GM21529 (cell line): ENCODE data around the gene SCGB1D1.

ENCODE experiments used
- ATAC-seq: cut with Tn5 transposase; IDR thresholded peaks from one replicate; pipeline ENCODE4 v1.9.1; 2021; ENCODE audit not compliant: unreplicated experiment

The SCGB1D1 gene

DNA sequence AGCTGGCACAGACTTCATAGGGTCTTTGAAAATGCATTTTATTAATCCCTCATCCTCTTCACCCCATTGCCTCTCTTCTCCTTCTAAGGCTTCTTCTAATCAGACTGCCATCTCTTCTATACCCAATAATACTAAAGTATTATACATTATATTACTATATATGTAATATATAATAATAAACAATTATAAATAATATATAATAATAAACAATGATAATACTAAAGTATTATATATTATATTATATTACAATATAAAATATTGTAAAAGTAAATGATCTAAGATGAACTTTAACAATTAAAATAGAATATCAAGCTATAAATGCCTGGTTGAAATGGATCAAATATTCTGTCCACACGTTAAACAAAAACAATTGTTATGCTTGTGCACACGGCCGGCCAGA lies 31.5 kb downstream of the SCGB1D1 start:
- no peak for ATAC-seq

DNA sequence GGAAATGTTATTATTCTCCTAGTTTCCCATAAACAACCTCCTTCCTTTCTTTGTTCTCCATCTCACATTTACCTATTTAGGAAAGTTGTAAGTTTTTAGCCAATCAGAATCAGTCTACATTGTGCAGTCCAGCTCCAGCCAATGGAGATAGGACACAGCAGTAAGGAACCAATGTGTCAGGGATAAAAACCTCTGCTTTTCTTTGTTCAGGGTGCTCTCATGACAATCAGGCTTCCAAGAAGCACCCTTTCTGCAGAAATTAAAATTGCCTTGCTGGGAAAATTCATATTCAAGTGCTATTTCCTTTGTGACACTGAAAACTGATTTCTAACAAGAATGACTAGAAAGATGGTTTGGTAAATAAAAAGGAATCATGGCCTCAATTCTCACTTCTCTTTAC lies 33.1 kb downstream of the SCGB1D1 start:
- ATAC-seq: no peak

DNA sequence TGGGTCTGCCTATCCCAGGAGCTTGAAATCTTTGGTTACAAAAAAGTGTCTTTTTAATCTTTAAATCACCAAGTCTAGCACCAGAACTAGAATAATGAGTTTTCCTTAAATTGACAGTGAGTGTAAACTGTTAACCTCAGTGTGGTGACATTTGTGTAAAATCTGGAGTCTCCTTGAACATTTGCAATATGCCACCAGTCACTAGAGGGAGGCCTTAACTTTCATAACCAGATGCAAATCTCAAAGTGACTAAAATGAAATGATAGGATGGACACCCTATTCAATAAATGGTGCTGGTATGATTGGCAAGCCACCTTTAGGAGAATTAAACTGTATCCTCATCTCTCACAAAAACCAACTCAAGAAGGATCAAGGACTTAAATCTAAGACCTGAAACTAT lies 43.7 kb downstream of the SCGB1D1 start:
- ATAC-seq: no peak

DNA sequence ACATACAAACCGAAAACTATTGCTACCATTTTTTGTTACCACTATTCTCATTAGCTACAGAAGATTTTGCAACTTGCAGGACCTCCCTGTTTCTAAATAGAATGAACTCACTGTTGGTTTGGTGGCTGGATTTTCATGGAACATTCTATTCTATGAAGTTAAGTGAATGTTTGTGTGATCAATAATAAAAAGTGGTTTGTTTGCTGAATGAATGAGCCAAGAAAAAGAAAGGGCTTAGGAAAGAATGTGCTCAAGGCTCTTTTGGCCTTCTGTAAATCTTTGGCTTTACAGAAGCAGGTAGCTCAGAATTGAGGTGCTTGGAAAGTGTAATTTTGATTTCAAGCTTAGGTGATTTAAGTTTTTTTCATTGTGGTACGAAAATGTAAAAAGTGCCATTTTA lies 46.2 kb downstream of the SCGB1D1 start:
- no peak for ATAC-seq

DNA sequence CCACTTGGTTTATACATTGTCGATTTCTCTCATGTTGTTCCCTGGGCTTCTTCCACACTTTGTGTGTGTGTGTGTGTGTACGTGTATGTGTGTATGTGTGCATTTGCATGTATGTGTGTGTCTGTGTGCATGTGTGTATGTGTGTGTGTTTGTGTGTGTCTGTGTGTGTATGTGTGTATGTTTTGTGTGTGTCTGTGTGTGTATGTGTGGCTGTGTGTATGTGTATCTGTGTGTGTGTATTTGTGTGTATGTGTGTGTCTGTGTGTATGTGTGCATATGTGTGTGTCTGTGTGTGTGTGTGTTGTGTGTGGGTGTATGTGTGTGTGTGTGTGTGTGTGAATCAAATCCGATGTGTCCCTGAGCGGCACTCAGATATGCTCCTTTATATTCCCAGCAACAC lies 47.5 kb downstream of the SCGB1D1 start:
- no peak for ATAC-seq

DNA sequence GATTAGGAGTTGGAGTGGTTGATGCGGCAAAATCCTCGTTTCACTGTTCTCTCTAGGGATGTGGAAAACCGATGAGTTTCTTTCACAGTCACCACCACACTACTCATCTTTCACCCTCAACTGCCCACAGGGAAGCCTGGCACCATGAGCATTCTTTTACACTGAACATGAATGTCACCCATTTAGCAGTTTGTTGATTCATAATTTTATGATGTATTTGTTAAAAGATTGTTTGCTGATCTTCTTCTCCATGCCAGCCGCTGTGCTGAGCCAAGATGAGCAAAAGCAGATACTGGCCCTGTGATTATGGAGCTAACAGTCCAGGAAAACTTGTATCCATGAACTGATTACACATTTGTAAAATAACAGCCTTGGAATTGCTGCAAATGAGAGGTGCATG lies 48.1 kb downstream of the SCGB1D1 start:
- no peak for ATAC-seq

DNA sequence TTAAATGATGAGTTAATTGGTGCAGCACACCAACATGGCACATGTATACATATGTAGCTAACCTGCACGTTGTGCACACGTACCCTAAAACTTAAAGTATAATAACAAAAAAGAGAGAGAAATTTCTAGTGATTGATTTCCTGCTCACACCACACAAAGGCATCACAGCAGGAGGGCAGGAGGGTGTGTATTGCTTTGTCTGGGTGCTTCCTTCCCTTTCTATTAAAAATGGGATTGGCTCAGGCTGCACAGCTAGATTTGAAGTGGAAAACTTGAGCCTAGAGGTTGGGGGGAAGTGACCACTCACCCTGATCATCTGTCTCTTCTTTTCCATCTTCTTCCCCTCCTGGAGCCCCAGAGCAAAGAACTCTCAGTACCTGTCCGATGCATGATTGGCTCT lies 51.1 kb downstream of the SCGB1D1 start:
- no peak for ATAC-seq

DNA sequence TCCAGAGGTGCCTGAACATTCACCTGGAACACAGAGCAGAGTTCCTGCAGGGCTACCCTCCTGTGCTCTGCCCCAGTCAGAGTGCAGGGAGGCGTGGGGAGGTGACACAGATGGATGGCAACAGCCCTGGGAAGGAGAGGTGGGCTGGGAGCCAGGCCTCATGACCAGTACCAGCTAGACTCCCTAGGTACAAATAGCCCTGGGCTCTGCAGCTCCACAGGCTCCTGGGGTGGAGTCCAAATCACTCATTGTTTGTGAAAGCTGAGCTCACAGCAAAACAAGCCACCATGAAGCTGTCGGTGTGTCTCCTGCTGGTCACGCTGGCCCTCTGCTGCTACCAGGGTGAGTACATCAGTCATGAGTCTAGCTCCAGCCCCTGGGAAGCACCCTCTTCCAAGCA lies 52.0 kb downstream of the SCGB1D1 start, which contains the start of gene SCGB1D2:
Gene SCGB1D2 (plus strand): TSS at position 219 of the 400 bp plus-strand sequence. CDS start 69 bp downstream, at position 288.
- no peak for ATAC-seq
